ENCODE data around the gene PAEP. TPM values are rescaled to one million over a fixed set of nuclear protein-coding genes. Genes with fewer than 3 reads are reported as not detected.

PAEP gene
- total RNA-seq, 3 donors from 2014 or later (not counting 1 experiment from before 2014, with no cell fraction given): not detected

- intact Hi-C loops (cut with micrococcal nuclease): no loop called here
- peaks cover 2 to 7% of the 10 kb centered on the region in 2 donors for H3K27me3 Mint-ChIP-seq (ENCODE audit: low read depth in 2 of 2)
- H3K4me3 Mint-ChIP-seq: no peak overlapping the region
- no peaks in the 10 kb centered on the region for H3K4me1 Mint-ChIP-seq
- DNase-seq (no peak), ATAC-seq (no peak)
- no peaks in the 10 kb centered on the region for H3K9me3 Mint-ChIP-seq
- Histone ChIP-seq H3K4me3 (ENCODE audit: low read length) (no peak overlapping the region), H3K9me3 (ENCODE audit: control insufficient read depth, insufficient read depth, low read length) (no peaks in the 10 kb centered on the region), H3K27me3 (ENCODE audit: control insufficient read depth, insufficient read depth, low read length) (peaks cover 2% of the 10 kb centered on the region), H3K4me1 (ENCODE audit: control insufficient read depth, insufficient read depth, low read length) (no peaks in the 10 kb centered on the region), H3K36me3 (ENCODE audit: control insufficient read depth, insufficient read depth, low read length) (no peaks in the 10 kb centered on the region), H3K27ac (ENCODE audit: low read length) (no peak overlapping the region)
- no peaks in the 10 kb centered on the region for H3K36me3 Mint-ChIP-seq
- WGBS (ENCODE audit: insufficient coverage): no CpG with 5 or more reads among the region's 7 CpGs
- no peak for TF ChIP-seq CTCF (IDR thresholded peaks at IDR 0.05)
- no peak overlapping the region for H3K27ac Mint-ChIP-seq
Measured at GRCh38 chr9:135587658-135588057, 26.1 kb downstream of the PAEP start.

GRCh38 chr9:135588371-135588770, 26.8 kb downstream of the PAEP start:
- Mint-ChIP-seq H3K27me3 (ENCODE audit: low read depth in 2 of 2) (peaks cover 2 to 11% of the 10 kb centered on the region in 2 donors), H3K27ac (no peak overlapping the region), H3K4me1 (no peaks in the 10 kb centered on the region), H3K36me3 (no peaks in the 10 kb centered on the region), H3K9me3 (no peaks in the 10 kb centered on the region), H3K4me3 (no peak overlapping the region)
- no peaks in the 10 kb centered on the region for H3K9me3 ChIP-seq (ENCODE audit: control insufficient read depth, insufficient read depth, low read length)
- H3K36me3 ChIP-seq (ENCODE audit: control insufficient read depth, insufficient read depth, low read length): no peaks in the 10 kb centered on the region
- H3K27ac ChIP-seq (ENCODE audit: low read length): no peak overlapping the region
- intact Hi-C loops (cut with micrococcal nuclease): no loop called here
- no peak overlapping the region for H3K4me3 ChIP-seq (ENCODE audit: low read length)
- ATAC-seq: no peak
- DNase-seq: no peak
- 90% methylated on average over 9 of the region's 9 CpGs for WGBS (ENCODE audit: insufficient coverage)
- H3K27me3 ChIP-seq (ENCODE audit: control insufficient read depth, insufficient read depth, low read length): peaks cover 2% of the 10 kb centered on the region
- TF ChIP-seq CTCF (IDR thresholded peaks at IDR 0.05): no peak
- no peaks in the 10 kb centered on the region for H3K4me1 ChIP-seq (ENCODE audit: control insufficient read depth, insufficient read depth, low read length)

GRCh38 chr9:135588886-135589595, 27.5 kb downstream of the PAEP start:
- intact Hi-C loops (cut with micrococcal nuclease): no loop called here
- Mint-ChIP-seq H3K27ac (no peak overlapping the region), H3K27me3 (ENCODE audit: low read depth in 2 of 2) (peaks cover 2 to 17% of the 10 kb centered on the region in 2 donors), H3K36me3 (no peaks in the 10 kb centered on the region), H3K4me3 (no peak overlapping the region), H3K4me1 (no peaks in the 10 kb centered on the region), H3K9me3 (no peaks in the 10 kb centered on the region)
- no peak for DNase-seq
- Histone ChIP-seq H3K4me1 (ENCODE audit: control insufficient read depth, insufficient read depth, low read length) (no peaks in the 10 kb centered on the region), H3K36me3 (ENCODE audit: control insufficient read depth, insufficient read depth, low read length) (no peaks in the 10 kb centered on the region), H3K27me3 (ENCODE audit: control insufficient read depth, insufficient read depth, low read length) (peaks cover 2% of the 10 kb centered on the region), H3K27ac (ENCODE audit: low read length) (no peak overlapping the region), H3K4me3 (ENCODE audit: low read length) (no peak overlapping the region), H3K9me3 (ENCODE audit: control insufficient read depth, insufficient read depth, low read length) (no peaks in the 10 kb centered on the region)
- 88% methylated on average over 20 of the region's 20 CpGs for WGBS (ENCODE audit: insufficient coverage)
- no peak for ATAC-seq
- TF ChIP-seq CTCF (IDR thresholded peaks at IDR 0.05): no peak

Measured in natural killer cell (primary cell).